ENCODE measurements around the gene SPO11. TPM values are rescaled to one million over a fixed set of nuclear protein-coding genes. Genes with fewer than 3 reads are reported as not detected.

SPO11 gene
- polyA plus RNA-seq (2013, experiment 1 of 2; ENCODE audit: insufficient read length), result not detected
- not detected for polyA plus RNA-seq (2013, experiment 2 of 2; ENCODE audit: insufficient read length)

GRCh38 chr20:57329608-57330221, at the start of gene SPO11:
SPO11 (plus strand) TSS chr20:57329803; CDS start chr20:57329868, 65 bp downstream.
- no peak for DNase-seq

GRCh38 chr20:57280221-57280620, 49.4 kb upstream of the SPO11 start:
- no peak for DNase-seq

- DNase-seq, result no peak
These were observed 47.7 kb upstream of the SPO11 start for GRCh38 chr20:57281900-57282299.

GRCh38 chr20:57282670-57283361, 46.8 kb upstream of the SPO11 start:
- DNase-seq, result no peak

- DNase-seq, result no peak
These were observed 45.7 kb upstream of the SPO11 start for GRCh38 chr20:57283860-57284259.

GRCh38 chr20:57287007-57287880, 42.4 kb upstream of the SPO11 start:
- DNase-seq, result peak; percentile 29

- no peak for DNase-seq
These were observed 41.7 kb upstream of the SPO11 start for GRCh38 chr20:57287901-57288300.

- no peak for DNase-seq
These were observed 40.8 kb upstream of the SPO11 start for GRCh38 chr20:57288651-57289277.

- no peak for DNase-seq
These were observed 40.0 kb upstream of the SPO11 start for GRCh38 chr20:57289391-57290177.

- DNase-seq, result no peak
These were observed 39.5 kb upstream of the SPO11 start for GRCh38 chr20:57290178-57290484.

GRCh38 chr20:57291003-57291402, 38.6 kb upstream of the SPO11 start:
- DNase-seq, result no peak

- no peak for DNase-seq
These were observed 37.9 kb upstream of the SPO11 start for GRCh38 chr20:57291694-57292093.

- no peak for DNase-seq
These were observed 37.0 kb upstream of the SPO11 start for GRCh38 chr20:57292611-57293010.

GRCh38 chr20:57293995-57294394, 35.6 kb upstream of the SPO11 start:
- no peak for DNase-seq

- DNase-seq, result no peak
These were observed 35.1 kb upstream of the SPO11 start for GRCh38 chr20:57294550-57294949.

- DNase-seq, result no peak
These were observed 31.1 kb upstream of the SPO11 start for GRCh38 chr20:57298457-57298856.

- no peak for DNase-seq
These were observed 28.6 kb upstream of the SPO11 start for GRCh38 chr20:57301026-57301425.

- DNase-seq, result no peak
These were observed 22.9 kb upstream of the SPO11 start for GRCh38 chr20:57306747-57307146.

- no peak for DNase-seq
These were observed 20.9 kb upstream of the SPO11 start for GRCh38 chr20:57308451-57309271.

- no peak for DNase-seq
These were observed 20.0 kb upstream of the SPO11 start for GRCh38 chr20:57309544-57310115.
